GM21576 (cell line): Measurements from ENCODE around the gene ZFPM1.

ENCODE experiments used
- ATAC-seq: cut with Tn5 transposase; IDR thresholded peaks from one replicate; pipeline ENCODE4 v1.9.1; 2021; ENCODE audit warnings: mild to moderate bottlenecking, moderate library complexity; ENCODE audit not compliant: unreplicated experiment

Gene ZFPM1

DNA sequence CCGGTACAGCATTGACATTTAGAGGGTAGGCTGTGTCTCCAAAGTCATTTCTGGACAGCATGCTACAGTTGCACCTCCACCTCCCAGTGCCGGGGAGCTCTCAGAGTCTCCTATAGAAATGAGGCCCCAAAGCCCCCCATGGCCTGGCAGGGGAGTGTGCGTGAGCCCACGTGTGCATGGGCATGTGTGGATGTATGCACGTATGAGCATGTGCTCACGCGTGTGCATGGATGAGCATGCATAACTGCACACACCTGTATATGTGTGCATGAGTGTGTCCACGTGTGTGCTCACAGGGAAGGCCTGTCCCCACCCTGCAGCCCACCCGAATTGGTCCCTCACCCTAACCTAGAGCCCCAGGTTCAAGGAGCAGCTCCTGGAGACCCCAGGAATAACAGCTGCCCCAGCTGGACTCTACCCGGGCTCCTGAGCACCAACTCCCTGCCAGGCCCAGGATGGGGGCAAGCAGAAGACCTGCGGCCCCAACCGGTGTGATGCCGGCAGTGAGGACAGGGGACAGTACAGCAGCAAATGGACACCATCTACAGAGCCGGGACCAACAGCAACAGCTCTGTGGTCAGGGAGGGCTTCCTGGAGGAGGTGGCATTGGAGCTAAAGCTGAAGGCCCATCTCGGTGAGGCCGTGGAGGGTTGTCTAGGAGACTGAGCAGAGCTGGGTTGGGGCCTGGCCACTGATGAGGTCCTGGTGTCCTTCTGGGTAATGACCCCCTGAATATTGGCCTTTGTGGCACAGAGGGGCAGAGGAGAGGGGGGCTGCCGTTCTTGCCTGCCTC lies 35.2 kb upstream of the ZFPM1 start:
- no peak for ATAC-seq

DNA sequence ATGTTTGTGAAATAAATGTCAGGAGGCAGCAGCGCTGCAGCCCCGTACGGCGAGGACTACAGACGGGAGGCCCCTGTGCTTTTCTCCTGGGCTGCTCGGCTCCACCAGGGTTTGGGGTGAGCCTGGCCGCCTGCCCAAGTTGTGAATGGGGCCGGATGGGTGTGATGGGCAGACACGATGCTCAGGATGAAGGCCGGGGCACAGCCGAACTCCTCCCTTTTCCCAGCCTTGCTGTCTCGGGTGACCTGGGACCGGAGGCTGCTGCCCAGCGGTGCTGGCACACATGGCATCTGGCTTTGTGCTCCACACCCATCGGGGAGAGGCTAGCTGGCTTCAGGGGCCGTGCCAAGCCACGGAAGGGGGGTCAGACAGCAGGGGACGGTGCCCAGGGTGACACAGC lies 34.2 kb upstream of the ZFPM1 start:
- no peak for ATAC-seq

- no peak for ATAC-seq
These were observed 33.3 kb upstream of the ZFPM1 start for GRCh38 chr16:88419790-88420189.

GRCh38 chr16:88420496-88420895 lies 32.6 kb upstream of the ZFPM1 start:
- no peak for ATAC-seq

GRCh38 chr16:88421301-88421700 lies 31.8 kb upstream of the ZFPM1 start:
- no peak for ATAC-seq

- ATAC-seq, result no peak
These were observed 31.1 kb upstream of the ZFPM1 start for GRCh38 chr16:88421871-88422433.

DNA sequence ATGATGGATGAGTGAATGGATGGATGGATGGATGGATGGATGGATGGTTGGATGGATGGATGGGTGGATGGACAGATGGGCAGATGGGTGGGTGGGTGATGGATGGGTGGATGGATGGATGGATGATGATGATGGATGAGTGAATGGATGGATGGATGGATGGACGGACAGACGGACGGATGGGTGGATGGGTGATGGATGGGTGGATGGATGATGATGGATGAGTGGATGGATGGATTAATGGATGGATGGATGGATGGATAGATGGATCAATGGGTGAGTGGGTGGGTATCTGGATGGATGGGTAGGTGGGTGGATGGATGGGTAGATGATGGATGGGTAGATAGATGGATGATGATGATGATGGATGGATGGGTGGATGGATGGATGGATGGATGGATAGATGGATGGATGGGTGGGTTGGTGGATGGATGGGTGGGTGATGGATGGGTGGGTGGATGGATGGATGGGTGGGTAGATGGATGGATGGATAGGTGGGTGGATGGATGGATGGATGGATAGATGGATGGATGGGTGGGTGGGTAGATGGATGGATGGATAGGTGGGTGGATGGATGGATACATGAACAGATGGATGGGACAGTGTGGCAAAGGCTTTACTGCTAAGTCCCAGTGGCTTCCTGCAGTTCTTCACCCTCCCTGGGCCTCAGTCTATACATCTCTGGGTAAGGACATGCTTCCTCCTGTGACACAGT lies 30.2 kb upstream of the ZFPM1 start:
- ATAC-seq, result no peak

GRCh38 chr16:88423448-88423850 lies 29.6 kb upstream of the ZFPM1 start:
- no peak for ATAC-seq

- ATAC-seq, result no peak
These were observed 28.4 kb upstream of the ZFPM1 start for GRCh38 chr16:88424587-88425235.

DNA sequence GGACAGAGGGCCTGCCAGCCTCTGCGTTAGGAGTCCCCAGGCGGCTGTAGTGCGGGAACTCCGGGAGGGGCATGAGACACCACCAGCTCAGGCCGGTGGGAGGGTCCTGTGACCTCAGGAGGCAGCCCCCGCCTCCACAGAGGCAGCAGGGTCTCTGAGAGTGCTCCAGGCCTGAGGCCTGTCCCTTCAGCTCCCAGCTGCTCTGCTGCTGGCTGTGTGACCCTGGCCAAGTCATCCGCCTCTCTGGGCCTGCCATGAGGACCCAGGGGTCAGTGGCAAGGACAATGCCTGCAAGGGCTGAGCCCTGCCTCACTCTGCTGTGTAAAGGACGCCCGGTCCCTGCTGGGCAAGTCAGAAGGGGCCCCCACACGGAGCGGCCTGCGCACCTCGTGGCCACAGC lies 27.1 kb upstream of the ZFPM1 start:
- ATAC-seq, result no peak

- no peak for ATAC-seq
These were observed 25.7 kb upstream of the ZFPM1 start for GRCh38 chr16:88427376-88427775.

DNA sequence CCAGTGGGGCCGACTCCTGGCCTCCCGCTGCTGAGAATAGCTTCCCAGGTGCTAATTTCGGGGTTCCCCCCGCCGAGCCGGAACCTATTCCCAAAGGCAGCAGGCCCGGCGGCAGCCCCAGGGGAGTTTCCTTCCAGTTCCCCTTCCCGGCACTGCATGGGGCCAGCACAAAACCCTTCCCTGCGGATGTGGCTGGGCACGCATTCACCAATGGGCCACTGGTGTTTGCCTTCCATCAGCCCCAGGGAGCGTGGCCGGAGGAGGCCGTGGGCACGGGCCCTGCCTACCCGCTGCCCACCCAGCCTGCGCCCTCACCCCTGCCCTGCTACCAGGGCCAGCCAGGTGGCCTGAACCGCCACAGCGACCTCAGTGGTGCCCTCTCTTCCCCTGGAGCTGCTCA lies 24.9 kb upstream of the ZFPM1 start:
- ATAC-seq, result no peak

DNA sequence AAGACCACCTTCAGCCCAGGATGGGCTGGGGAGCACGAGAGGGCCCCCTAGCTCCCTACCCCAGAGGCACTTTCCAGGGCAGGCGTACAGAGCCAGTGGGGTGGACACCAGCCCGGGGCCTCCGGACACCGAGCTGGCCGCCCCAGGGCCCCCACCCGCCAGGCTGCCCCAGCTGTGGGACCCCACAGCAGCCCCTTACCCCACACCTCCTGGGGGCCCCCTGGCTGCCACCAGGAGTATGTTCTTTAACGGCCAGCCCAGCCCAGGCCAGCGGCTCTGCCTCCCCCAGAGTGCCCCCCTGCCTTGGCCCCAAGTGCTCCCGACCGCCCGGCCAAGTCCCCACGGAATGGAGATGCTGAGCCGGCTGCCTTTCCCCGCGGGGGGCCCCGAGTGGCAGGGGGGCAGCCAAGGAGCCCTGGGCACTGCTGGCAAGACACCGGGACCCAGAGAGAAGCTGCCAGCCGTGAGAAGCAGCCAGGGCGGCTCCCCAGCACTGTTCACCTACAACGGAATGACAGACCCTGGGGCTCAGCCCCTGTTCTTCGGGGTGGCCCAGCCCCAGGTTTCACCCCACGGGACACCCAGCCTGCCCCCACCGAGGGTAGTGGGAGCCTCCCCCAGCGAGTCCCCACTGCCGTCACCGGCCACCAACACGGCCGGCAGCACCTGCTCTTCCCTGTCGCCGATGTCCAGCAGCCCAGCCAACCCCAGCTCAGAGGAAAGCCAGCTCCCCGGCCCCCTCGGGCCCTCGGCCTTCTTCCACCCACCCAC lies 24.3 kb upstream of the ZFPM1 start:
- no peak for ATAC-seq

DNA sequence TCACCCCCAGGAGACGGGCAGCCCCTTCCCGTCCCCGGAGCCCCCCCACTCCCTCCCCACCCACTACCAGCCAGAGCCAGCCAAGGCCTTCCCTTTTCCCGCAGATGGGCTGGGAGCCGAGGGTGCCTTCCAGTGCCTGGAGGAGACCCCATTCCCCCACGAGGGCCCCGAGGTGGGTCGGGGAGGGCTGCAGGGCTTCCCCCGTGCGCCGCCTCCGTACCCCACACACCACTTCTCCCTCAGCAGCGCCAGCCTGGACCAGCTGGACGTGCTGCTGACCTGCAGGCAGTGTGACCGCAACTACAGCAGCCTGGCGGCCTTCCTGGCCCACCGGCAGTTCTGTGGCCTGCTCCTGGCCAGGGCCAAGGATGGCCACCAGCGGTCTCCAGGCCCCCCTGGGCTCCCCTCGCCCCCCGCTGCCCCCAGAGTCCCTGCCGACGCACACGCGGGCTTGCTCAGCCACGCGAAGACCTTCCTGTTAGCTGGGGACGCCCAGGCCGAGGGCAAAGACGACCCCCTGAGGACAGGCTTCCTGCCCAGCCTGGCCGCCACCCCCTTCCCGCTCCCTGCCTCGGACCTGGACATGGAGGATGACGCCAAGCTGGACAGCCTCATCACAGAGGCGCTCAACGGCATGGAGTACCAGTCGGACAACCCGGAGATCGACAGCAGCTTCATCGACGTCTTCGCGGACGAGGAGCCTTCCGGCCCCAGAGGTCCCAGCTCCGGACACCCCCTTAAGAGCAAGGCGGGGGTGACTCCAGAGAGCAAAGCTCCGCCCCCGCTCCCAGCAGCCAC lies 23.5 kb upstream of the ZFPM1 start:
- no peak for ATAC-seq

DNA sequence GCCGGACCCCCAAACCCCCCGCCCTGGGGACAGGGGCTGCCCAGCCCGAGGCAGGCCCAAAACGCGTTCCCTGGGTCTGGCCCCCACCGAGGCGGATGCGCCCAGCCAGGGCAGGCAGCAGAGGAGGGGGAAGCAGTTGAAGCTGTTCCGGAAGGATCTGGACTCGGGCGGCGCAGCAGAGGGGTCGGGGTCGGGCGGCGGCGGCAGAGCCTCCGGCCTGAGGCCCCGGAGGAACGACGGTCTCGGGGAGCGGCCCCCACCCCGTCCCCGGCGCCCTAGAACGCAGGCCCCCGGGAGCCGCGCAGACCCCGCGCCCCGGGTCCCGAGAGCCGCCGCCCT lies 22.9 kb upstream of the ZFPM1 start:
- no peak for ATAC-seq

- ATAC-seq, result no peak
These were observed 22.3 kb upstream of the ZFPM1 start for GRCh38 chr16:88430524-88431446.

DNA sequence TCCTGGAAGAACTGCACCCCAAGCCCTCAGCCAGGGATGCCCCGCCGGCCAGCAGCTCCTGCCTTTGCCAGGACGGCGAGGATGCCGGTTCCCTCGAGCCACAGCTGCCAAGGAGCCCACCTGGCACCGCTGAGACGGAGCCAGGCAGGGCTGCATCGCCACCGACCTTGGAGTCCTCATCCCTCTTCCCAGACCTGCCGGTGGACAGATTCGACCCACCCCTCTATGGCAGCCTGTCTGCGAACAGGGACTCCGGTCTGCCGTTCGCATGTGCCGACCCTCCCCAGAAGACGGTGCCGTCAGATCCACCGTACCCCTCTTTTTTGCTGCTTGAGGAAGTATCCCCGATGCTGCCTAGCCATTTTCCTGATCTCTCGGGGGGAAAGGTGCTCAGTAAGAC lies 21.4 kb upstream of the ZFPM1 start:
- ATAC-seq, result no peak

- no peak for ATAC-seq
These were observed 20.9 kb upstream of the ZFPM1 start for GRCh38 chr16:88432174-88432573.

GRCh38 chr16:88432753-88433152 lies 20.3 kb upstream of the ZFPM1 start:
- ATAC-seq, result no peak
